ENCODE data around the gene DPP7. TPM values are rescaled to one million over a fixed set of nuclear protein-coding genes. Genes with fewer than 3 reads are reported as not detected.

Gene DPP7
- total RNA-seq, 4 donors from 2014 or later, result 23.2 to 100 (median 76.8) TPM

DNA sequence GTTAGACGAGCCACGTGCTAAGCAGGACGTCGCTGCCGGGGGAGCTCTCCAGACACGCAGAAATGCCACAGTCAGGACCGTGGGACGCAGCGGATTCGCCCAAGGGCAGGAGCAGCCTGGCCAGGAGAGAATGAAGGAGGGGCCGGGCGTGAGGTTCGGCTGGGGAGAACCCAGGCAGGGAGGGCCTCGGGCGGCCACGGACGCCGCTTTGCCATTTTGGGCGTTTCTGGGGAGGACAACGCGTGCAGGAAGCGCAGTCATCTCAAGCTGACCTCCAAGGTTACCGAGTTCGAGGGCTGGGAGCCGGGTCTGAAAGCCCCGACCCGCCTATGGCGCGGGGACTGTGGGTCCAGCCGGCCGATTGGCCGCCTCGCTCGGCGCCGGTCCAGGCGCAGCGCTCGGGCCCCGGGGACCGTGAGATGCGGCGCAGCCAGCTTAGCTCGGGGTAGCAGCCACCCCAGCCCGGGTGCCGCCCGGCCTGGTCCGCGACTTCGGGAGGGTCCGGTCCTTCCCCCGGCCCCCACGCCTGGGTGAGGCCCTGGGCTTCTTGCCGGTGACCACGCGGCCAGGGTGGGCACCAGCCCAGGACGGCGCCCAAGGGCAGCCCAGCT is 28.5 kb downstream of the DPP7 start:
- H3K9me3 ChIP-seq, result no peaks in the 10 kb centered on the region
- peak overlapping the region; percentile 64 to 82 for H3K27ac ChIP-seq
- peaks cover 0 to 5% of the 10 kb centered on the region in 2 donors for H3K4me1 ChIP-seq
- peak overlapping the region; percentile 35 to 67 for H3K4me3 ChIP-seq
- H3K36me3 ChIP-seq, result no peaks in the 10 kb centered on the region
- no peaks in the 10 kb centered on the region for H3K27me3 ChIP-seq
- intact Hi-C loops (cut with DNase I; ENCODE audit: low total_unique reads), result no loop called here
- TF ChIP-seq, protein P1, sequence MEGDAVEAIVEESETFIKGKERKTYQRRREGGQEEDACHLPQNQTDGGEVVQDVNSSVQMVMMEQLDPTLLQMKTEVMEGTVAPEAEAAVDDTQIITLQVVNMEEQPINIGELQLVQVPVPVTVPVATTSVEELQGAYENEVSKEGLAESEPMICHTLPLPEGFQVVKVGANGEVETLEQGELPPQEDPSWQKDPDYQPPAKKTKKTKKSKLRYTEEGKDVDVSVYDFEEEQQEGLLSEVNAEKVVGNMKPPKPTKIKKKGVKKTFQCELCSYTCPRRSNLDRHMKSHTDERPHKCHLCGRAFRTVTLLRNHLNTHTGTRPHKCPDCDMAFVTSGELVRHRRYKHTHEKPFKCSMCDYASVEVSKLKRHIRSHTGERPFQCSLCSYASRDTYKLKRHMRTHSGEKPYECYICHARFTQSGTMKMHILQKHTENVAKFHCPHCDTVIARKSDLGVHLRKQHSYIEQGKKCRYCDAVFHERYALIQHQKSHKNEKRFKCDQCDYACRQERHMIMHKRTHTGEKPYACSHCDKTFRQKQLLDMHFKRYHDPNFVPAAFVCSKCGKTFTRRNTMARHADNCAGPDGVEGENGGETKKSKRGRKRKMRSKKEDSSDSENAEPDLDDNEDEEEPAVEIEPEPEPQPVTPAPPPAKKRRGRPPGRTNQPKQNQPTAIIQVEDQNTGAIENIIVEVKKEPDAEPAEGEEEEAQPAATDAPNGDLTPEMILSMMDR (IDR thresholded peaks at IDR 0.05), result no peak
- TF ChIP-seq POLR2A (IDR thresholded peaks at IDR 0.05), result no peak
- no peak for DNase-seq

DNA sequence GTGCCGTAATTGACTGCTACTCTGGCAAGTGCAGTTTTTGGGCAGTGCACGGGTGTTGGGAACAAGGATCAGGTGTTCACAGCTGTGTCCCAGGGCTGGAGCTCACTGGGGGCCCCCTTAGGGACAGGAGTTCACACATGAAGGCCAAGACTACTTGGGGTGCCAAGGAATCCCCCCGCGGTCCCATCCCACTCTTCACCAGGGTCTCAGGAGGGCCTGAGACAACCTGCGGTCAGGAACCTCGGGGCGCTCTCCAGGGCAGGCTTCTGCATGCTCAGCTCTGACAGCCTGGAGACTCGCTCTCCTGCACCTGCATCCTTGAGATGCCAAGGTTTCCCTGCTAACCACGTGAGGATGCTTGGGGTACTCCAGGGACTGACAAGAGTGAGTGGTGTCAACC is 30.0 kb downstream of the DPP7 start:
- Histone ChIP-seq H3K4me1 (peaks cover 0 to 5% of the 10 kb centered on the region in 2 donors), H3K9me3 (no peaks in the 10 kb centered on the region), H3K36me3 (no peaks in the 10 kb centered on the region), H3K27me3 (no peaks in the 10 kb centered on the region), H3K4me3 (no peak overlapping the region), H3K27ac (no peak overlapping the region)
- DNase-seq, result peak in 1 of 2 donors; percentile 16
- TF ChIP-seq, protein P1 (IDR thresholded peaks at IDR 0.05), result no peak
- no peak for TF ChIP-seq POLR2A (IDR thresholded peaks at IDR 0.05)
- intact Hi-C loops (cut with DNase I; ENCODE audit: low total_unique reads), result no loop called here

DNA sequence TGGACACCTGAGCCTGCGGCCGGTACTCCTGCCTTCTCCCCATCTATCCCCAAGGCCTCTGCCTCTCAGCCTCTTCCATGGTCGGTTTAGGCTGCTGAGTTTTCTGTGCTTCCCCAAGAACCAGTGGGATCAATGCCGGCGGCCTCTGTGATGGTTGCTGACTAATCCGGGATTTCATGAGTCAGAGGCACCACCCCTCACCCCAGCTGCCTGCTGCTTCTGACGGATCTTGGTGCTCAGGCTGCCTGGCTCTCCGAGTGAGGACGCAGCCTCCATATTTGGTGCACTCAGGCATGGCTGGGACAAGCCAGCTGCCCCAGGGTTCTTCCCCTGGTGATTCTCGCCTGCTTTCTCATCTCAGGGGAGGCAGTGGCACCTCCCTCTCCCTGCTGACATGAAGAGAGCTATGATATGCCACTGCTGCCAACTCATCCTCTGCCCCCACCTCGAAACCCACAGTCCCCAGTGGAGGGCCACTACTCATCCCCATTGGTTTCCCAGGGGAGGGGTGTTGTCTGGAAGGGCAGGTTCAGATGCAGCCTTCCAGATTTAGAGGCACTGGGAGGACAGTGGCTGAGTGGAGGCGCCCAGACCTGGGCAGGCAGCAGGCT is 31.0 kb downstream of the DPP7 start:
- Histone ChIP-seq H3K9me3 (no peaks in the 10 kb centered on the region), H3K4me3 (no peak overlapping the region), H3K27me3 (no peaks in the 10 kb centered on the region), H3K4me1 (peaks cover 0 to 7% of the 10 kb centered on the region in 2 donors), H3K27ac (peak overlapping the region; percentile 44 to 67), H3K36me3 (no peaks in the 10 kb centered on the region)
- TF ChIP-seq POLR2A (IDR thresholded peaks at IDR 0.05), result no peak
- TF ChIP-seq, protein P1 (IDR thresholded peaks at IDR 0.05), result no peak
- peak; percentile 63 to 67 for DNase-seq
- intact Hi-C loops (cut with DNase I; ENCODE audit: low total_unique reads), result no loop called here

DNA sequence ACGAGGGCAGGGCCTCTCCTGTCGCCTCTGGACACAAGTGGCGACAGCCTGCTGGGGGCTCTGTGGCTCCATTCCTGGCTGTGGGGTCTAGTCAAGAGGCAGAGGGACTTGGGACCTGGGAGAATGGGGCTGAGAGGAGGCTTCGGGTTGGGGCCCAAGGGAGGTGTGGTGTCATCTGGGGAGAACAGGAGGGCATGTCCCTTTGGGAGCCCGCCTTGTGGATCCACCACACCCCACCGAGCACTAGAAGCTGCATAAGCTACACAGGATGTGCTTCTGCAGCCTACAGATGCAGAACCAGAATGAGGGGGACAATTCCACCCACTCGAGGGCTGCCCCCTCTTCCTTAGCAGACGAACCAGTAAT is 31.6 kb downstream of the DPP7 start:
- peak in 1 of 2 donors; percentile 15 for DNase-seq
- Histone ChIP-seq H3K27me3 (no peaks in the 10 kb centered on the region), H3K27ac (peak overlapping the region; percentile 40 to 67), H3K4me3 (no peak overlapping the region), H3K36me3 (no peaks in the 10 kb centered on the region), H3K9me3 (no peaks in the 10 kb centered on the region), H3K4me1 (peaks cover 0 to 13% of the 10 kb centered on the region in 2 donors)
- TF ChIP-seq, protein P1 (IDR thresholded peaks at IDR 0.05), result no peak
- TF ChIP-seq POLR2A (IDR thresholded peaks at IDR 0.05), result no peak
- intact Hi-C loops (cut with DNase I; ENCODE audit: low total_unique reads), result no loop called here

DNA sequence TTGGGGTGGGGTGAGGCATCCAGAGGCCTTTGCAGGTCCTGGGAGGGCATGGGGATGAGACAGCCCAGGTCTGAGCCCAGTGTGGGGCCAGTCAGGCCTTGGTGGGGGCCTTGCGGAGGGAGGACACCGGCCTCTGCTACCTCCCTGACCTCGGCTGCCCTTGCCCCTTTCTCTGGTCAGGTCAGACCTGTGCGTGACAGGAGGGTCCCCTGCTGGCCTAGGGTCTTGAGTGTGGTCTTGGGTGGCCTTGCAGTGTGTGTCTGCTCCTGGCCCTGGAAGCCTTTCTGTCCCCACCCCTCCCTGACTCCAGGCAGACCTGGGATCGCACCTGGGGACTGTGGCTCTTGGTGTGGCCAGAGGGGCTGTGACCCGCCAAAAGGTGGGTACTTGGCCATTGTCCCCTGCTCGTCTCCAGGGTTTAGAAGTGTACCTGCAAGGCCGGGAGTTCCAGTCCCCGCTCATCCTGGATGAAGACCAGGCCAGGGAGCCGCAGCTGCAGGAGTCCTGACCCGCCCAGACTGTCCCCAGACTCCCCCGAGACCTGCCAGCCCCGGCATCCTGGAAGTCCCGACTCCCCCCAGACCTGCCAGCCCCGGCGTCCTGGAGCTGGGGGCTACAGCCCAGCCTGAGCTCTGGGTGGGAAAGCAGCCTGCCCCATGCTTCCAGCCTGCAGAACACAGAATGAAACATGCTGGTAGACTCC is 32.2 kb downstream of the DPP7 start:
- peaks cover 0 to 13% of the 10 kb centered on the region in 2 donors for H3K4me1 ChIP-seq
- no peaks in the 10 kb centered on the region for H3K36me3 ChIP-seq
- TF ChIP-seq, protein P1 (IDR thresholded peaks at IDR 0.05), result no peak
- TF ChIP-seq POLR2A (IDR thresholded peaks at IDR 0.05), result no peak
- DNase-seq, result peak in 1 of 2 donors; percentile 15
- no peaks in the 10 kb centered on the region for H3K27me3 ChIP-seq
- peak overlapping the region in 1 of 2 donors; percentile 67 for H3K27ac ChIP-seq
- intact Hi-C loops (cut with DNase I; ENCODE audit: low total_unique reads), result no loop called here
- no peaks in the 10 kb centered on the region for H3K9me3 ChIP-seq
- no peak overlapping the region for H3K4me3 ChIP-seq
